HuH-7 (cell line): ENCODE data around the gene ELMO1.

Source experiments
- DNase-seq: peaks from one replicate; pipeline ENCODE4 v3.0.0; 2011; ENCODE audit warnings: low spot score

Gene ELMO1

DNA sequence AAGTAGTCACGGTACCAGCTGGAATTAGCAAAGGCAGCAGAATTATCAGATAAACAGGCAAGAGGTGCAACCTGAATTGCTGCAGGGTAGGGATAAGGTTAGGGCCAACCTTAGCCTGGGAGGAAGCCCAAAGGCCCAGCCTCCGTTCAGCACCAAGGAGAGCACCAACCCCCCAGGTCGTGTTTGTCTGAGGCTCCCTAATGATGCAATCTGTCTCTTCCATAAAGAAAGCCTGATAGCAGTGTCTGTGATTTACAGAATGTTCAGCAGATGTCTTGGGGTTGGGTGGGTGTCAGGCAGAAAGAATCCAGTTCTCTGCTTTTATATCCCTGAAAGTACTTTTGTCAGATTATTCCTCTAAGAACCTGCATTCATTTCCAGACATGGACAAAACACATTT lies 396.0 kb downstream of the ELMO1 start:
- peak; percentile 55 for DNase-seq

DNA sequence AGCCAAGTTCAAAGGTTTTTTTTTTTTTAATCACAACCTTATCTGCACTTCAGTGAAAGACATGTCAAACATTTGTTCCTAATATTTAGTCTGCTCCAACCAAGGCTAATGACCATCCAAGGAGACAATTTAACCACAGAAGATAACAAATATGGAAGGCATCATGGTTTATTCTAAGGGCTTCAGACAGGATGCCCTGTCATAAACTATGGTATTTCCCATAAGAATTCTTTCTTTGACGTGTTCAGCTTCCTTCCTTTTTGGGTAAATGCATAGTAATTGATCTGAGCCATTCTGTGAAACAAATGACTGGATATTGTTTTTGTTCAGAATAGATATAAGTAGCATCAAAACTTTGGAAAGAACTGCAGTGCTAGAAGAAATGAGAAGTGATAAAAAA lies 397.9 kb downstream of the ELMO1 start:
- DNase-seq, result no peak

DNA sequence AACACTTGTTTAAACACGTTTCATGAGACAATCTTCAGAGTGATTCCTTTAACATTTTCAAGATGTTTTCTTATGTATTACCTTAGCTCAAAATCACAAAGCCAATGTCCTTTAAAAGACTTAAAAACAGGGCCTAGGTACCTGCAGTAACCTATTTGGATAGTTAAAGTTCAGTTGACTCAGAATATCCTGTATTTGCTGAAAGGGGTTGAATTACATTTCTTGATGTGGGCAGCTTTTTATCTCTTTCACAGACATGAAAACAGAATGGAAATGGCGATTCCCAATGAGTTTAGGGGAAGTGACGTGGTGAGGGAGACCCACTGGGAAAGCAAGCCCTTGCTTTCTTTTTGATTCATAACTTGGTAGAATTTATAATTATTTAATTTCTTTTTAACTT lies 400.0 kb downstream of the ELMO1 start:
- no peak for DNase-seq

DNA sequence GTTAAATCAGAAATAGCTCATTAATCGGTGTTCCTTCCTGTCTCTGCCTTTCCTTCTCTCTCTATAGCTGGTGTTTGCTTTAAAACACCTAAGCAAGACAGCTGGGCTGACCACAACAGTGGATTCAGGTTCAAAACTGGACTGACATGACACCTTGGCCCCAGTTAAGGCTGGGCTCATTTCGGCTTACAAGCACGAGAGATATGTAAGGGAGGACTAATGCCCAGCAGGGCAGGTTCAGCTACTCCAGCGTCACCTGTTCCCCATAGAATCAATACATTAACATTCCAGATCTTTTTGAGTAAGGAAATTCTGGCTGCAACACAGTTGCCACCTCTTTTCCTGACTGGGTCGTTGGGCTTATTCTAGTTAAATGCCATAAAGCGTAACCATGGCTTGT lies 401.4 kb downstream of the ELMO1 start:
- DNase-seq, result no peak

DNA sequence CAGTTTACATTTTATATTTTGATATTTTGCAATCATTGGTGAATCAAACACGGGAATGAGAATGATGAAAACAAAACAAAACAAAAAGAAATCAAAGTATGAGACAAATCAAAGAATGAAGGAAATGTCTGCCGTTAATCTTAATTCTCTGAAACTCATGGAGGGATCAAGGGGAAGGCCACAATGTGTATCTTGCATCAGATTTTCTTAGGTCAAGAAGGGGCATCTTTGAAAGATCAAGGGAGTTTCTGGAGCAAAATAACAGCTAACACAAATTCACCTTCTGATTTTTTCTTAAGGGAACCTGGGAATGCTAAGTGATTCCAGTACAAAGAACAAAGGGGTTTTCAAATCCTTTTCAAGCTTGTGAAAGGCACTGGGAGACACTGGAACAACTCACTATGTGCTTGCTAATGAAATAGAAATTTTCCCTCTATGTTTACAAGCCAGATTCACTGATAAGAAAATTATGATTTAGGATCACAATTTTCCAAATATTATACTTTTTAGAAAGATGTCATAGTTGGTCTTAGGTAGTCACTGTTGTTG lies 402.1 kb downstream of the ELMO1 start:
- no peak for DNase-seq

DNA sequence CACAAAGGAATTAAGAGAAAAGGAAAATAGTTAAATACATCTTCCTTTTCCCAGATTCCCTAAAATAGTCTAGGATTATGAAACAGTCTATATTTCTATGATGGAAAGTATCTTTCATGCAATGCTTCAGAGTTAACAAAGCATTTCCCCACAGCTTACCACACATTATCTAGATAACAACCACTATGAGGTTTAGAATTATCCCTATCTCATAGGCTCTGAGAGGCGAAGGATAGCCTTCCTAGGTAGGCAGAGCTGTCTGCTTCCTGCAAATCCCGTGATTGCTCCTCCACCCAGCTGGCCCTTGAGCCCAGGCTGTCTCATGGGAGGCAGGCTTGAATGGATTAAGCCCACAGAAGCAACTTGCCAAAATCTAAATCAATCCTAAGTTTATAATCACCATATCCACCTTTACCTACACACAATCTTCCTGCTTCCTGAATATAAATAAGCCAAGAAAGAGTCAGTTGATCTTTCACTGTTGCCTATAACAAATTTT lies 402.9 kb downstream of the ELMO1 start:
- no peak for DNase-seq

DNA sequence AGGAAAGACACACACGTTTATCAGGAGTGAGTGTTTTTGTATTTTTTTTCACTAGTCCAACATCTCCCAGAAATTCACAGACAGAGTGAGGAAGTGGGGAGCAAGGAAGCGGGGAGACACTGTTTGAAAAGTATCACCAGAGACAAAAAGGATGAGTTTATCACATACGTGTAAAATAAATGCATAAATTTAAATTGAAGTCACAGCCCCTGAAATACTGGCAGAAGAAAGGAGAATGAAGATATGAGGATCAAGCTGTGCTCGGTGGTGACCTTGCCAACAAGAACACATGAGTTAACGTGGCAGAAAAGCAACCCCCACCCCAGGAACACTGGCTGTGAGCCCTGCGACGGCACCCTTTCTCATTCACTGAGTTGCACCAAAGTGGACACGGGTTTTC lies 407.2 kb downstream of the ELMO1 start:
- DNase-seq, result no peak

DNA sequence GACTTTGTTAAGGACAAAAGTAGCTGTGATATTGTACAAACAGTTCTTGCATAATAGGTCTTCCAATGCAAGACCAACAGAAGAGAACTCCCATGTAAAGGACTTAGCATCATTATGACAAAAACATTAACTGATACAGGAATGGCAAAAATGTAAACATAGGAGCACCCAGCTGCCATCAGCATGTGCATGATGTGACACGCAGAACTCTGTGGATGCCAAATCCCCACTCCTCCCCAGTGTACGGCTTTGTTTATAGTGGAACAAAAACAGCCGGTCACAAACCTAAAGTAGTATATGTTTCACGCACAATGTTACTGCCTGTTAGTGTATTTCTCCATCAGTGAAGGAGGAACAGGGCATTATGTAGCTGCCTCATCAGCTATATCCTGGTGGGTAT lies 408.3 kb downstream of the ELMO1 start:
- DNase-seq, result no peak

DNA sequence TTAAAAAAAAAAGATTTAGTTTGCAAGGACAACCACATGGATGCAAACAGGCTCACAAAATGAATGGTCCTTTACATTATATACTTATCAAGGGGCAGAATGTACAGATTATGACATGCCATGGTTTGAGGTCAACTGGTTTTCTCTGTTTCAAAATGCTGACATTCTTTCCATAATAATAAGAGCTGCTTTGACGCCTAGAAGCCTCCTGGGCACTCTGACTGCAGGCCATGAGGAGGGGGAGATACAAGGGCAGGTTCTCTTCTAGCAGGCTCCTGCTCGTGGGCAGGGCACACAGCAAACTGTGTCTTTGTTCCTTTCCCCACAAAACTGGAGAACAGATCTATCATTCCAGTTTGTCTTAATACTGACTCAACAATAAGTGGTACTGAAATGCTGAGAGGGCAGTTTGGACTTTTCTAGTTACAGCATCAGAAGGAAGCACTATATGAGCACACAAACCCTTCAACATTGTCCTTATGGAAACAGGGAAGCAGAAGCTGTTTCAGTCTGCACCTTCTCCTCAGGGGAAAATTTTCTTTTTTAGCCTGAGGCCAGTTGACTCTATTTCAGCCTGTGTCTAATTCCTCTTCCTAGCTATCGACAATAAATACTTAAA lies 409.4 kb downstream of the ELMO1 start:
- DNase-seq, result no peak

DNA sequence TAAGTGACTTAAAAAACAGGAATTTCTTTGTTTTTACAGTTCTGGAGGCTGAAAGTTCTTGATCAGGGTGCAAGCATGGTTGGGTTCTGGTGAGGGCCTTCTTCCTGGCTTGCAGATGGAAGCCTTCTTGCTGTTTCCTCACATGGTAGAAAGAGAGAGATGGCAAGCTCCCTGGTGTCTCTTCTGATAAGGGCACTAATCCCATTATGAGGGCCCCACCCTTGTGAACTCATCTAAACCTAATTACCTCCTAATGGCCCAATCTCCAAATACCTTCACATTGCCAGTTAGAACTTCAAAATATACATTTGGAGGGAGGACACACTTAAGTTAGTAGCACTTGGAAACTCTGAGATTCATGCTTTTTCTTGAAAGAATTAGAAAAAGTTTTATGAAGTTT lies 410.0 kb downstream of the ELMO1 start:
- no peak for DNase-seq

DNA sequence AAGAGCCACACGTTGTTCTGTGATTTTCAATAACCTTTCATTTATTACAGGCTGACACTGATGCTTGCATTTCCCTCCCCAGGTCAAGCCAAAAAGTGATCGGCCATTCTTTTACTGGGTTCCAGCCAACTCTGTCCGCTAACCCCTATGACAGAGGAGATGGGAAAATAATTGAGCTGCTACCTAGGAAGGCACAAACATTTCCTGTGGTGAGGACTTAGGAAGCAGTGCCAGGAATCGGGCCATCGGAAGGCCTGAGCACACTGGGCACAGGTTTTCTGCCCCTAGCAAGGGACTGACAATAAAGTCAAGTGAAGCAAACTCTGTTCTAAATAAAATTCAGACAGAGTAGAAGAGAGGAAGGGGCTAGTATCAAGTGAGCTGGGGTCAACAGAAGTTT lies 411.4 kb downstream of the ELMO1 start:
- no peak for DNase-seq

DNA sequence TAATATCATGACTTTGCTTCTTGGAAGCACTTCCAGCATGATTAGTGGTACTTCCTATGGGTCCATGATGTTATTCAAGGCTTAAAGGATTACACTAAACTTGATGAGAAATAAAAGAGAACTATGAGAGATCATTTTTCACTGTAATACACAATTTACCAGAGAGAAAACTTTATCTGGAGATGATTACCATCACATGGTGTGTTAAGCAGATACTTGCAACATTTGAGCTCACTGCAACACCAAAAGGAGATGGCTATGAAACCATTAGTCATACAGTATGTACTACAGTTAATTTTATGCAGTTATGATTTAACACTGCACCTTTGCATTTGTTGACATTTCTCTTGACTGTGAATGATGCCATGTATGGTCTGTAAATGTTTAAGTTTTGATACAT lies 413.0 kb downstream of the ELMO1 start:
- DNase-seq, result no peak

DNA sequence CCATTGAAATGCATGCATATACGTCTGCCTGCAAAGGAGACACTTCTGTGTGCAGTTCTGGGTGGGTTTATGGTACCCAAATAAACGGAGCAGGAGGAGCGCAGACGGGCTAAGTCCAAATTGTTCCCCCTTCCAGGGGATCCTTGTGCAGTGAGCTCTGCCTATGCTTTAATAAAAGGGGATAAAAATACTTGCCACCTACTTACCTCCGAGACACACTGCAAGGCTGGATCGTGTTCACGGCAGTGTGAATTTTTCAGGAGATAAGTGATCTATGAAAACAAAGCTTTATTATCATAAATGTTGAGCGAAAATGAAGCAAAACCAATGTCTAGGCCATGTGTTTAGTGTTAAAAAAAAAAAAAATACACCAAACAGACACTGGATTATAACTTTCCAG lies 415.5 kb downstream of the ELMO1 start:
- no peak for DNase-seq

DNA sequence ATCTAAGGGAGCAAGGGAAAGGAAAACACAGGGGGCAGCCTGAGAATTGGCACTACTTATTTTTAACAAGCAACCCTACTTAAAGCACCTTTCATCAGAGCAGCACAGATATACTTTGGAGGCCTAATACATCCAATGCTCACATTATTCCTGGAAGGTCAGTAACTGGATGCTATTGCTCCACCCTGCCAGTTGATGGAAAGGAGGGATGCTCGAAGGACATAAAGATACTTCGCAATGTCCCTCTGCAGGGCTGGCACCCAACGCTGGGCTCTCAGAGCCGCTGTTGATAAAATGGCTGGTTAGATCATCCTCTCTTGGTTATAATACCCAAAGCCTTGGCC lies 416.4 kb downstream of the ELMO1 start:
- DNase-seq, result no peak

DNA sequence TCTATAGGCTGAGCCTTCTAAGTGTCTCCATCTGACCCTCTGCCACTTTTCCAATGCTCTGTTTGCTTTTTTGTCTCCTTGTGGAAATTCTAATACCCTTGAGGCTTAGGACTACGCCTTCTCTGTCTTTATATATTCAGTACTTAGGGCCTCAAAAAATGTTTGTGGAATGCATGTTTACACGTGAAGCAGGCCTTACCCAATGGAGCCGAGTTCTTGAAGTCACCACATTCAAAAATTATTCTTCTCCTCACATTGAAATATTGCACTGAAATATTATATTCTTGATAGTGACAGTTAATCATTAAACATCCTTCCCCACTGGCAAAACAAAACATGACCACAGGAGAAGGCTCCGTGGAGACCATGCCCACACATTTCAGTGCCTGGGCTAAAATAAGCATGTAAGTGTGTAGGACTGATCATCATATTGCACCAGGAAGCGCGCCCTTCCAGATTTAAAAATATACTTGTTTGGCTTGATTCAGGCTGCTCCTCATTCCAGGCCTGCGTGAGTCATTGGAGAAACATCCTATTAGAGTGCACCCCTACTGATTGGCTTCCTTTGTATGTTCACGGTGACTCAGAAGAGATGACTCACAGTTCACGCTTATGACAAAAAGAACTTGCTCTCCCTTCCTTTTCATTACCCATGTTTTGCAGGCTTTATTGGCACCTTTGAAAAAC lies 416.9 kb downstream of the ELMO1 start:
- DNase-seq, result peak; percentile 39

DNA sequence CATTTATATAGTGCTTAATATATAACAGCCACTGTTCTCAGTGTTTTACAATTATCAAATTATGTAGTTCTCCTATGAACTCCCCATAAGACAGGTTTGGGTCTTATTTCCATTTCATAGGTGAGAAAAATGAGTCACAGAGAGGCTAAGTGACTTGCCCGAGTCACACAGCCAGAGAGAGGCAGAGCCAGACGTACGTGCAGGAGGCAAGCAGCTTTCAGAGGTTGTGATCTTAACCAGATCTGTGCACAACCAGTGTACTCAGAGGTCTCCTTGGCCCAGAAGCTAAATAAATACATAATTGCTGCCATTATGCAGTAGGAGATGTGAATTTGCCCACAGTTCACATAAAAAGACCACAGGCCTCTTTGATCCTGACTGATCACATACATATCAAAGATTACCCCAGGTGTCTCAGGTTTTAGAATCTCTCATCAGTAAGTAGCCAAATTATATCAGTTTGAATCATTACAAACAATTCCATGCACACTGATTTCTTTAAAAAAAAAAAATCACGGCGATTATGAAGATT lies 419.7 kb downstream of the ELMO1 start:
- DNase-seq, result no peak

DNA sequence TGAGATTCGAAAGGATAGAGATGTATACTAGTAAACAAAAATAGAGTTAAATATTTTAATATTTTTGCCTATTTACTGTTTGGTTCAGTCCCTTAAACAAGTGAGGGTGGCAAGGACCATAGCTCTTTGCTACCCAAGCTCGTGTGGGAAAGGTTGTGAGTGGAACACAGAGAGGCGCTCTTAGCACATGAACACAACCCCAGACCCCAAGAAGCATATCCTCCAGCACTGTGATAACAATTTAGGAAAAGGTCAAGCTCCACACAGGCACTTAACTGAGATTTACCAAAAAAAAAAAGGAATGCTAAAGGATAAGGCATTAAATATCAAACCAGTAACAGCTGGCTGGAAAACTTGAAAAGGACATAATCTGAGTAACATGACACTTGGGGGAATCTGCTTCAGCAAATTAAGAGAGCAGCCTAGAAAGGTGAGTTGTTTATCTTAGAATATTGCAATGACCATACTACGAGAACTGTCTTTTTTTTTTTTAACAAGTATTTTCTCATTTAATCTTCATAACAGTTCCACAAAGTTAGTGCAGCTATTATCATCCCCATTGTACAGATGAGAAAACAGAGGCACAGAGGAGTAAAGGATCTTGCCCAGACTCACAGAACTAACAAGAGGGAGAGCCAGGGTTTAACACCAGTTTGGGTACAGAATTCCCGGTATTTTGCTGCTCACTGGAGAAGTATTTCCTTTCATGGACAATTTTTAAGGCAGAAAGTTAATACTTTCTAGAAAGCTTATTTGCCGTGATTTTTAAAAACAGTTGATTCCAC lies 420.9 kb downstream of the ELMO1 start:
- DNase-seq, result no peak

DNA sequence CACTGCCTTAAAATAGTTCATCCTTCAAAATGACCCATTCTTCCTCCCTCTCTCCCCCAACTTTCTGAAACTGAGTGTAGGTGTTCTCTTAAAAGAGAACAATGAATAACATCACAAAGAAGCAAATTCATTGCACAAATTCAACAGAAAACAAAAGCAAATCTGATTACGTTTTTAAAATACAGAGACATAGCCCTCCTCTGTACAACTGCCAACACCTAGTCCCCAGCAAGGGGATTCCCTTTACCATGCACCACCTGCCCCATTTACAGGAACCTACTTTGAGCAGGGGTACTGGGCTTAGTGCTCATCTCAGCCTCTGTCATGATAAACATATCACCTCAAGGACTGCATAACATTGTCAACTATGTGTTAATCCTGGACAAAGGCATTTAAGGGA lies 421.6 kb downstream of the ELMO1 start:
- no peak for DNase-seq

DNA sequence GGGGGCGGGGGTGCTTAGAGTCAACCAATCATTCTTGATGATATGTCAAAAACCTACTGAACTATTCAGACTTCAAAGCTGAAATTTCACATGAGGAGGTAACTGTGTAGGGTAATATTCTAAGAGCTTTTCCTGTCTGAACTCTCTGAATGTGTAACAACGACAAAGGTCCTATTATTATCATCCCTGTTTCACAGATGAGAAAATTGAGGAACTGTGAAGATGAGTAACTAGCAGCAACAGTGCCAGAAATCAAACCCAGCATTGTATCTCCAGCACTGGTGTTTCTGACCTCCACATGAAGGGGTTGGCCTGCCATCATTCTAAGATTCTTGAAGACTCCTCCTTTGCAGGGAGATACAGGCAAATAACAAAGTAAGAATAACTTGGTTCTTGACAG lies 429.7 kb downstream of the ELMO1 start:
- DNase-seq, result no peak

DNA sequence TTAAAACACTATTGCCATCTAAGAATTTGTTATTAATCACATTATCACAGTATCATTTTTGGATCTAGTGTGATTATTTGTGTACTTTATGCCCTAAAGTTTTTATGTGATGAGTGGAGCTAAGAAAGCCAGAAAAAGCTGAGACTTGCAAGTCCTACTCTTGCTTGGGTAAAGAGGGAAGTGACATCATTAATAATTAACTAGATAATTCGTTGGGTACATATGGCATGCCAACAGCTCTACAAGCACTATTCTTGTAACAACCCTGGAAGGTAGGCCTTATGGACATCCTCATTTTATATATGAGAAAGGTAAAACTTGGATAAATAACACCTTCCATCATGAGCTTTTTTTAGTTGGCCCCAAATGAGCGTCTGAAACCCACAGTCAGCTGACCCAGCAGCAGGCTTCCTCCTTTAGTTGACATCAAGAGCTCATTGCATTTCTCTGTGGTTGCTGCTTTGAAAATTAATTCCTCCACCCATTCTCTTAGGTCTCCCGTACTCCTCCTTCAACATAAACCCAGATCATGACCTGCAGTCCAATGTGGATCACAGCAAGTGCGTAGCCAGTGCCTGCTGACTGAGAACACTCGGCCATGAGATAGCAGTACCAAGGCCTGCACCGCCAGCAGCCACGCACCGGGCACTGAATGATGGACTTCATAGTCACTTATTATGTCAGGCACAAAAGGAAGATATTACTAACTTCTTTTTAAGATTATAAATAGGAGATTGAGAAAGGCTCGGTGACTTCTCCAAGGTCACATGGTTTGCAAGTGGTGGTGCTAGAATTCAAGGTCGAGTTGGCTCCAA lies 432.4 kb downstream of the ELMO1 start:
- DNase-seq, result peak; percentile 15

DNA sequence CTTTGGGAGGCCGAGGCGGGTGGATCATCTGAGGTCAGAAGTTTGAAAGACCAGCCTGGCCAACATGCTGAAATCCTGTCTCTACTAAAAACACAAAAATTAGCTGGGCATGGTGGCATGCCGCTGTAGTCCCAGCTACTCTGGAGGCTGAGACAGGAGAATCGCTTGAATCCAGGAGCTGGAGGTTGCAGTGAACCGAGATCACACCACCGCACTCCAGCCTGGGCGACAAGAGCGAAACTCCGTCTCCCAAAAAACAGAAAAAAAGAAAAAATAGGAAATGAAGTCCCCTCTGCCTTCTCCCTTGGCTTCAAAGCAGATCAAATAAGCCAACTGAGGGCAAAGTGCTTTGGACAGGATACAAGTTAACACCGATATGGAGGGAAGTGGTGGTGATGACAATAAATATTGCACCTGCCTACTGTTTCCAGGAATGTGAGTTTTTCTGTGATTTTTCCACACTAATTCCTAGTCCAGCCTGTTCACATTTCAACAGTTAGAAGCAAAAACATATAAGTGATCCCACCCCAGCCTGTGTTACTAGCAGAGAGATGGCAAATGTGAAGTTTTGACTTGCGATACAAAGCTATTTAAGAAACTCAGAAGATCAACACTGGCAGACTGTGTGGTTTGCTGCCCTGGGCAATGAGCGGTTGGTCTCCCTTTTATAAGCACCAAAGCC lies 433.2 kb downstream of the ELMO1 start:
- DNase-seq, result no peak
